Tibial nerve (tissue), 3 donors: ENCODE measurements around the gene TMEM255B.

Experiments
- CTCF ChIP-seq, 5 experiments: fragments of 200-600 bp in 3 of 5; fragments of 450-650 bp in 2 of 5; sonication (generic) in 3 of 5; IDR thresholded peaks; one replicate each; pipeline ENCODE4 v1.5.1; 2016 to 2019; ENCODE audit warnings: antibody characterized with exemption in 5 of 5, mild to moderate bottlenecking in 3 of 5, moderate library complexity in 2 of 5
- POLR2A ChIP-seq, 2 donors: fragments of 450-650 bp; IDR thresholded peaks; one replicate each; pipeline ENCODE4 v1.6.1; 2017; ENCODE audit warnings: antibody characterized with exemption in 2 of 2, mild to moderate bottlenecking in 2 of 2, moderate library complexity in 2 of 2

GRCh38 chr13:113832631-113833030 lies 73.6 kb downstream of the TMEM255B start:
- no peak for TF ChIP-seq CTCF (IDR thresholded peaks at IDR 0.05)
- no peak for TF ChIP-seq POLR2A (IDR thresholded peaks at IDR 0.05)
